Activated T-helper 1 cell treated with anti-CD3 and anti-CD28 coated beads, Interleukin-2, amount 50 U/mL, for 16 hours (primary cell): Measurements from ENCODE around the gene PLXNA4.

Source experiments
- DNase-seq, 2 donors: peaks; one replicate each; pipeline ENCODE4 v3.0.0-alpha.2; 2020; ENCODE audit warnings: low read depth in 1 of 2, low spot score in 1 of 2

Gene PLXNA4

DNA sequence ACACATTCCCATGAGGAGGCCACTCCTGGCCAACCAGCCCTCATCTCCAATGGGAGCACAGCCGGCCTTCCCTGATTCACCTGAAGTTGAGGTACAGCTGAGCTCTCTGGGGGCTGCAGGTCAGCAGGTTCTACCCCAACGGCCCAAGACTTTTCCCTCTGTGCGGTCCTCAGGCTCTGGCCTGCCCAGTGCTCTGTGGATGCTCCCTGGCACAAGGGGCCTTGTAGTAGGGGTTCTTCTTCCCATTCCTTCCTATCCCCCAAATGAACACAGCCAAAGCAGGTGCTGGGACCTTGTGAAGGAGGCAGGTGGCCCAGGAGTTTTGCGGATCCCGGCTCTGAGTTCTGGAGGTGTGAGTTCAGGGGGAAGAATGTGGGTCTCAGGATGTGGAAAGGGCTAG is 72.2 kb downstream of the PLXNA4 start:
- DNase-seq, result no peak

DNA sequence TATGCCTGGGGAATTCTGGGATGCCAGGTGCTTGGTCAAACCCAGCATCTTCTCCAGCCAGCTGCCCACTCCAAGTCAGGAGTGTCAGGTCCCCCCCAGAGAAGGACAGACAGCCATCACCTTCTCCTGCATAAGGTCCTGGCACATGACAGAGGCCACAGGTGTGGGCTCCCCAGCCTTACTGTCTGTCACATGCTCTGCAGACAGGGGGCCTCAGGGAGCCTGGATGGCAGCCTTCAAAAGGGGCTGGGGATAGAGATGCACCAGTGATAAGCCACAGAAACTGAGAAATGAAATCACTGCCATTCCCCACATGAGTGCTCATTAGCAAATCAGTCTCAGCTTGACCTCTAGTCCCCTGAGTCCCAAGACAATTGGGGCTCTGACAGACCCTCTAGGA is 72.9 kb downstream of the PLXNA4 start:
- DNase-seq, result no peak

DNA sequence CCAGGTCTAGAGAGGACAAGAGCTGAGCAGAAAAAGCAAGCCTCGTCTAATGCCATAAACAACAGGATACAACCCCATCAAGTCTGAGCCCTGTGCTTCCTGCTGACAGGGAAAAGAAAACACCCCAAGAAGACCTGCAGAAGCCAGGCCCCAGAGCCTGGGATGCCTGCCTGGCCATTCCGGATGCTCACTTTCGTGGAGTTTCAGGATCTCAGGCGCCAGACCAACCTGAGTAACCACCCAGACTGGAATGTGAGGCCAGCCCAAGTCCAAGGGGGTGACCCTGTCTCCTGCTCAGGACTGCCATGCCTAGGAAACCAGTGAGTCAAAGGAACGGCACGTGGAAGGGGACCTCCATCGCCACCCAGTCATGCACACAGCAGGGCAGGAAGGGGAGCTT is 74.3 kb downstream of the PLXNA4 start:
- no peak for DNase-seq

GRCh38 chr7:132500727-132501440 is 75.4 kb downstream of the PLXNA4 start:
- DNase-seq, result no peak

DNA sequence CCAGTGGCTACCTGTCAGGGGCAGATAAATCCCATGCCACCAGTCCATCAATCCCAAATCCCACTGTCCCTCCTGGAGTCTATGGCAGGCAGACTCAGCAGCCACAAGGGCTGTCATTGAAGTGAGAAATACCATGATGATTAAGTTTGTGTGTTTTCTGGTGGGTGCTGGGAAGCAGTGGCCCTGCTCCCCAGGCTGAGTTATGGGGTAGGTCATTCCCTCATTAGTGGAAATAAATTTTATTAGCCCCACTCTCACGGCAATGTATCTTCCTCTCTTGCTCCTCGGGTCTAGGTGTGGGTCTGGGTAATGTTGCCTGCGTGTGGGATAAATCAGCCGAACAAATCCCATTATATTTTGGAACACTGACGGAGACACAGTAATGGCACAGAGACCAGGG is 76.8 kb downstream of the PLXNA4 start:
- no peak for DNase-seq

GRCh38 chr7:132499065-132499464 is 77.2 kb downstream of the PLXNA4 start:
- no peak for DNase-seq

GRCh38 chr7:132498319-132498718 is 78.0 kb downstream of the PLXNA4 start:
- DNase-seq, result no peak

GRCh38 chr7:132497098-132497497 is 79.2 kb downstream of the PLXNA4 start:
- no peak for DNase-seq

GRCh38 chr7:132495936-132496335 is 80.3 kb downstream of the PLXNA4 start:
- no peak for DNase-seq

DNA sequence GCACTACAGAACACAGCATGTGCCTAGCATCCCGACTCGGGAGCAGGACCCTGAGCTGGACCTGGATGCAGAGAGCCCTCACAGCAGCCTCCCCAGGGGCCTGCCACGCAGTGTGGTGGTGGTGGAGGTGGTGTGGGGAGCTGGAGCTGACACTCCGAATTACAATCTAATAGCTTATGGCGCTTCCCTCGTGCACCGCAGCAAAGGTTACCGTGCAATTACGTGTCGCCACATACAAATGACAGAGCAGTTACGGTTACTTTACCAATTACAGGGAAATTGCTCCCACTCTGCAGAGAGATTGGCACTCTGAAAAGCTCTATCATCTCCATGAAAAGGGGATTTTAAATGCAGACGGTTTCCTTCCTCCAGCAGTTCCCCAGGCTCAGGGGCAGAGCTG is 81.8 kb downstream of the PLXNA4 start:
- no peak for DNase-seq

DNA sequence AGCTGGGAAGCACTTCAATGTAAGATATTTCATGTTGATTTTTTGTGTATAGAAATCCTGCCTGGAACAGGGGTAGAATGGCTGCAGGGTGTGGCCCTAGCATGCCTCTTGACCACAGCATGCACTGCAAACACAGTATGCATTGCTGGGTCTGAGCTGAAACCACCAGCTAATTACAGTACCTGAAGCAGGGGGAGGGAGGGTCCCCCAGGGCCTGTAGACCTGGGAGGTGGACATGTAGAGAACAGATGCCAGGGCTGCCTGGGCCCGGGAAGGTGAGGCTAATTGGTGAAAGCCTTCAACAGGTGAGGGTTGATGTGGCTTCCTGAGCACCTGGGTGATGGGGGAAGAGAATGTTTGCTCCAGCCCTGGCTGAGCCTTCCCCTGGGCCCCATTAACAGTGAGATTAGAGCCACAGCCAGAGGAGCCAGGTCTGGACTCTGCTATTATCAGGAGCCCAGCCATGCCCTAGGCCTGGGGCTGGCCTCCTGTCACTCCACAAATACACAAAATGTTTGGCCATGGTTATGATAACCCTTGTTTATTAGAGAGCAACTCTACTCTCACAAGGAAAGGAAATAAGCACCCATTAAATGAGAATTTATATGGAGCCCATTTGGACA is 83.3 kb downstream of the PLXNA4 start:
- DNase-seq, result no peak

GRCh38 chr7:132491391-132491945 is 84.8 kb downstream of the PLXNA4 start:
- DNase-seq, result no peak

DNA sequence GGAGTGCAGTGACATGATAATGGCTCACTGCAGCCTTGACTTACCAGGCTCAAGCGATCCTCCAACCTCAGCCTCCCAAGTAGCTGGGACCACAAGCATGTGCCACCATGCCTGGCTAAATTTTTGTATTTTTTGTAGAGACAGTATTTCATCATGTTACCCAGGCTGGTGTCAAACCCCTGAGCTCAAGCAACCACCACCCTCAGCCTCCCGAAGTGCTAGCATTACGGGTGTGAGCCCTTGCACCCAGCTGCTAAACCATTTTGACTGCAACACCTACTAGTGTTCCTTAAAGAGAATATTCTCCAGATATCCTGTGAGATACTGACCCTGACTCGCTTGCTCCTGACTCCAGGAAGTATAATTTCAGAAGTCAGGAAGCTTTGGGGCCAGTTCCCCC is 85.8 kb downstream of the PLXNA4 start:
- no peak for DNase-seq

GRCh38 chr7:132489776-132490237 is 86.5 kb downstream of the PLXNA4 start:
- no peak for DNase-seq

- no peak for DNase-seq
Observed at GRCh38 chr7:132488634-132489302, 87.5 kb downstream of the PLXNA4 start.

- no peak for DNase-seq
Observed at GRCh38 chr7:132486274-132486610, 90.0 kb downstream of the PLXNA4 start.

- no peak for DNase-seq
Observed at GRCh38 chr7:132485600-132486273, 90.5 kb downstream of the PLXNA4 start.

DNA sequence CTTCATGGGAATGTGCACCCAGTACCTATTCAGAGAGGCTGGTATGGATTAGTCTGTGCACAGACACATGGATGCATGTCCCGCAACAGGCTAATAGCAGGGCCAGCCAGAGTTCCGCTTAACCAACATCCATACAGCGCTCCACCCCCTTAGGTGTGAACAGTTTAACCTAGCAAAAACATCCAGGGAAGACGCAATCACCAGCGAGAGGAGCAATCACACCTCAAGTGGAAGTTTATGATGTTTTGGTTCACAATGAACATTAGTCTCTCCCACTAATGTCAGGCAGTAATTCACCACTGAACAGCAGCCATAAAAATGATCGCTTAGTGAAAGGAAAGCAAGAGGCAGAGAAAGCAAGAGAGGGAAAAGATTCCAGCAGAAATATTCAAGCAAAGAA is 91.1 kb downstream of the PLXNA4 start:
- no peak for DNase-seq

- DNase-seq, result no peak
Observed at GRCh38 chr7:132482866-132483265, 93.4 kb downstream of the PLXNA4 start.

GRCh38 chr7:132480534-132480933 is 95.7 kb downstream of the PLXNA4 start:
- DNase-seq, result no peak

- DNase-seq, result no peak
Observed at GRCh38 chr7:132476541-132476940, 99.7 kb downstream of the PLXNA4 start.

GRCh38 chr7:132475669-132476116 is 100.6 kb downstream of the PLXNA4 start:
- no peak for DNase-seq
